ENCODE results near the gene EHMT1. TPM values are rescaled to one million over a fixed set of nuclear protein-coding genes. Genes with fewer than 3 reads are reported as not detected.

Gene EHMT1
- polyA plus RNA-seq, 1 of the 3 experiments (the other 2 are of a cell fraction) = 39.5 TPM

GRCh38 chr9:137797206-137798120, 178.7 kb downstream of the EHMT1 start:
- Histone ChIP-seq H3K9ac (no peak overlapping the region), H3K79me2 (ENCODE audit: insufficient read depth) (no peaks in the 10 kb centered on the region), H3F3A (replicated peaks; ENCODE audit: insufficient read depth) (peaks cover 3% of the 10 kb centered on the region), H3K27me3 (ENCODE audit: insufficient read depth) (no peaks in the 10 kb centered on the region), H3K9me2 (no peaks in the 10 kb centered on the region), H3K27ac (ENCODE audit: low read depth in 2 of 2, low read length in 1 of 2) (no peak overlapping the region), H3K36me3 (replicated peaks in 1 of 2; ENCODE audit: control insufficient read depth in 1 of 2, insufficient read depth in 2 of 2, low read length in 1 of 2) (peaks cover 25 to 64% of the 10 kb centered on the region in 2 experiments), H3K9me3 (no peaks in the 10 kb centered on the region), H3K4me3 (ENCODE audit: low read depth in 2 of 2, low read length in 1 of 2) (no peak overlapping the region), H4K20me1 (ENCODE audit: insufficient read depth) (no peaks in the 10 kb centered on the region), H3K4me2 (no peak overlapping the region), H3K4me1 (ENCODE audit: control insufficient read depth in 1 of 2, insufficient read depth in 2 of 2, low read depth in 1 of 2, low read length in 1 of 2) (no peaks in the 10 kb centered on the region), H2AFZ (ENCODE audit: low read depth) (no peak overlapping the region)
- ChIA-PET CTCF (no interaction called here), POLR2A (no interaction called here)
- DNase-seq = no peak
- TF ChIP-seq EP300 (IDR thresholded peaks at IDR 0.05; ENCODE audit: borderline replicate concordance in 1 of 2, low read depth in 1 of 2, low read length in 1 of 2) (no peak), RFX5 (IDR thresholded peaks at IDR 0.05; ENCODE audit: low read length) (no peak), TCF12 (IDR thresholded peaks at IDR 0.05) (no peak), RAD21 (IDR thresholded peaks at IDR 0.05; ENCODE audit: low read length) (no peak), SIN3A (IDR thresholded peaks at IDR 0.05; ENCODE audit: borderline replicate concordance, low read depth, low read length) (no peak), GATA2 (CRISPR knock-in tag; IDR thresholded peaks at IDR 0.05) (no peak), MEF2A (IDR thresholded peaks at IDR 0.05; ENCODE audit: borderline replicate concordance, low read depth) (no peak), MXI1 (IDR thresholded peaks at IDR 0.05; ENCODE audit: low read depth, low read length) (no peak), YY1 (IDR thresholded peaks at IDR 0.05; ENCODE audit: low read depth) (no peak), NRF1 (IDR thresholded peaks at IDR 0.05; ENCODE audit: low read depth, low read length) (no peak), ELF1 (IDR thresholded peaks at IDR 0.05) (no peak), FOXJ3 (CRISPR knock-in tag; IDR thresholded peaks at IDR 0.05) (no peak), NFIC (IDR thresholded peaks at IDR 0.05; ENCODE audit: borderline replicate concordance) (no peak), FOSL2 (IDR thresholded peaks at IDR 0.05; ENCODE audit: borderline replicate concordance, low read depth) (no peak), FOXM1 (IDR thresholded peaks at IDR 0.05; ENCODE audit: low read depth) (no peak)
- TF ChIP-seq, protein P1, sequence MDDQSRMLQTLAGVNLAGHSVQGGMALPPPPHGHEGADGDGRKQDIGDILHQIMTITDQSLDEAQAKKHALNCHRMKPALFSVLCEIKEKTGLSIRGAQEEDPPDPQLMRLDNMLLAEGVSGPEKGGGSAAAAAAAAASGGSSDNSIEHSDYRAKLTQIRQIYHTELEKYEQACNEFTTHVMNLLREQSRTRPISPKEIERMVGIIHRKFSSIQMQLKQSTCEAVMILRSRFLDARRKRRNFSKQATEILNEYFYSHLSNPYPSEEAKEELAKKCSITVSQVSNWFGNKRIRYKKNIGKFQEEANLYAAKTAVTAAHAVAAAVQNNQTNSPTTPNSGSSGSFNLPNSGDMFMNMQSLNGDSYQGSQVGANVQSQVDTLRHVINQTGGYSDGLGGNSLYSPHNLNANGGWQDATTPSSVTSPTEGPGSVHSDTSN (IDR thresholded peaks at IDR 0.05) = no peak
- TF ChIP-seq, protein P2, sequence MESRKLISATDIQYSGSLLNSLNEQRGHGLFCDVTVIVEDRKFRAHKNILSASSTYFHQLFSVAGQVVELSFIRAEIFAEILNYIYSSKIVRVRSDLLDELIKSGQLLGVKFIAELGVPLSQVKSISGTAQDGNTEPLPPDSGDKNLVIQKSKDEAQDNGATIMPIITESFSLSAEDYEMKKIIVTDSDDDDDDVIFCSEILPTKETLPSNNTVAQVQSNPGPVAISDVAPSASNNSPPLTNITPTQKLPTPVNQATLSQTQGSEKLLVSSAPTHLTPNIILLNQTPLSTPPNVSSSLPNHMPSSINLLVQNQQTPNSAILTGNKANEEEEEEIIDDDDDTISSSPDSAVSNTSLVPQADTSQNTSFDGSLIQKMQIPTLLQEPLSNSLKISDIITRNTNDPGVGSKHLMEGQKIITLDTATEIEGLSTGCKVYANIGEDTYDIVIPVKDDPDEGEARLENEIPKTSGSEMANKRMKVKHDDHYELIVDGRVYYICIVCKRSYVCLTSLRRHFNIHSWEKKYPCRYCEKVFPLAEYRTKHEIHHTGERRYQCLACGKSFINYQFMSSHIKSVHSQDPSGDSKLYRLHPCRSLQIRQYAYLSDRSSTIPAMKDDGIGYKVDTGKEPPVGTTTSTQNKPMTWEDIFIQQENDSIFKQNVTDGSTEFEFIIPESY (IDR thresholded peaks at IDR 0.05; ENCODE audit: borderline replicate concordance, low read depth) = no peak
- TF ChIP-seq, protein P3, sequence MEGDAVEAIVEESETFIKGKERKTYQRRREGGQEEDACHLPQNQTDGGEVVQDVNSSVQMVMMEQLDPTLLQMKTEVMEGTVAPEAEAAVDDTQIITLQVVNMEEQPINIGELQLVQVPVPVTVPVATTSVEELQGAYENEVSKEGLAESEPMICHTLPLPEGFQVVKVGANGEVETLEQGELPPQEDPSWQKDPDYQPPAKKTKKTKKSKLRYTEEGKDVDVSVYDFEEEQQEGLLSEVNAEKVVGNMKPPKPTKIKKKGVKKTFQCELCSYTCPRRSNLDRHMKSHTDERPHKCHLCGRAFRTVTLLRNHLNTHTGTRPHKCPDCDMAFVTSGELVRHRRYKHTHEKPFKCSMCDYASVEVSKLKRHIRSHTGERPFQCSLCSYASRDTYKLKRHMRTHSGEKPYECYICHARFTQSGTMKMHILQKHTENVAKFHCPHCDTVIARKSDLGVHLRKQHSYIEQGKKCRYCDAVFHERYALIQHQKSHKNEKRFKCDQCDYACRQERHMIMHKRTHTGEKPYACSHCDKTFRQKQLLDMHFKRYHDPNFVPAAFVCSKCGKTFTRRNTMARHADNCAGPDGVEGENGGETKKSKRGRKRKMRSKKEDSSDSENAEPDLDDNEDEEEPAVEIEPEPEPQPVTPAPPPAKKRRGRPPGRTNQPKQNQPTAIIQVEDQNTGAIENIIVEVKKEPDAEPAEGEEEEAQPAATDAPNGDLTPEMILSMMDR (IDR thresholded peaks at IDR 0.05) = no peak
- 96% methylated on average over 19 of the region's 19 CpGs for WGBS (ENCODE audit: low lambda C conversion rate)
